HG03378 (cell line): ENCODE measurements around the gene RBM14.
"Not testable (repeated sequence)": the region's sequence is repeated elsewhere in the genome, so short reads cannot be mapped to it uniquely, and the experiment has no call there.

ENCODE experiments used
- ATAC-seq: cut with Tn5 transposase; IDR thresholded peaks from one replicate; pipeline ENCODE4 v1.9.1; 2021; ENCODE audit warnings: mild to moderate bottlenecking, moderate library complexity; ENCODE audit not compliant: unreplicated experiment

RBM14 gene, protein sequence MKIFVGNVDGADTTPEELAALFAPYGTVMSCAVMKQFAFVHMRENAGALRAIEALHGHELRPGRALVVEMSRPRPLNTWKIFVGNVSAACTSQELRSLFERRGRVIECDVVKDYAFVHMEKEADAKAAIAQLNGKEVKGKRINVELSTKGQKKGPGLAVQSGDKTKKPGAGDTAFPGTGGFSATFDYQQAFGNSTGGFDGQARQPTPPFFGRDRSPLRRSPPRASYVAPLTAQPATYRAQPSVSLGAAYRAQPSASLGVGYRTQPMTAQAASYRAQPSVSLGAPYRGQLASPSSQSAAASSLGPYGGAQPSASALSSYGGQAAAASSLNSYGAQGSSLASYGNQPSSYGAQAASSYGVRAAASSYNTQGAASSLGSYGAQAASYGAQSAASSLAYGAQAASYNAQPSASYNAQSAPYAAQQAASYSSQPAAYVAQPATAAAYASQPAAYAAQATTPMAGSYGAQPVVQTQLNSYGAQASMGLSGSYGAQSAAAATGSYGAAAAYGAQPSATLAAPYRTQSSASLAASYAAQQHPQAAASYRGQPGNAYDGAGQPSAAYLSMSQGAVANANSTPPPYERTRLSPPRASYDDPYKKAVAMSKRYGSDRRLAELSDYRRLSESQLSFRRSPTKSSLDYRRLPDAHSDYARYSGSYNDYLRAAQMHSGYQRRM

DNA sequence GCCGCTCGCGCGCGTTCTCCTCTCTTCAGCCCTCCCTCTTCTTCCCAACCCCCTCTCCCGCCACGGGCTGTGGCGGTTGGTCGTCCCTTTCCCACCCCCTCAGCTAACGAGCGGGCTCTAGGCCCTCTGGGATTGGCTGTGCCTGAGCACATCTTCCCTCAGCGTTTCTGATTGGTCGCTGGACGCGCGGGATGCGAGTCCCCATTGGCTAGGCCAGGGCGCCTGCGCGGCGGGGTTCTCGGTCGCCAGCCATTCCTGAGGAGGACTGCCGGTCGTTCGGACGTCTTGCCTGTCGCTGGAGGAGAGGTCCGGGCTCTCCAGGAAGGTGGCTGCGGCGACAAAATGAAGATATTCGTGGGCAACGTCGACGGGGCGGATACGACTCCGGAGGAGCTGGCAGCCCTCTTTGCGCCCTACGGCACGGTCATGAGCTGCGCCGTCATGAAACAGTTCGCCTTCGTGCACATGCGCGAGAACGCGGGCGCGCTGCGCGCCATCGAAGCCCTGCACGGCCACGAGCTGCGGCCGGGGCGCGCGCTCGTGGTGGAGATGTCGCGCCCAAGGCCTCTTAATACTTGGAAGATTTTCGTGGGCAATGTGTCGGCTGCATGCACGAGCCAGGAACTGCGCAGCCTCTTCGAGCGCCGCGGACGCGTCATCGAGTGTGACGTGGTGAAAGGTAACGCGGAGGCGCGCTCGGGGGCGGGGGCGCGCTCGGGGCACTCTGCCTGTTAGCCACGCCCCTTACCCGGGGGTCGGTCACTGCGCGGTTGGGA, at the start of gene RBM14:
RBM14 (plus strand) TSS at position 252 of the 776 bp plus-strand sequence; CDS start at position 343, 91 bp downstream.
- peak; percentile 86 for ATAC-seq

DNA sequence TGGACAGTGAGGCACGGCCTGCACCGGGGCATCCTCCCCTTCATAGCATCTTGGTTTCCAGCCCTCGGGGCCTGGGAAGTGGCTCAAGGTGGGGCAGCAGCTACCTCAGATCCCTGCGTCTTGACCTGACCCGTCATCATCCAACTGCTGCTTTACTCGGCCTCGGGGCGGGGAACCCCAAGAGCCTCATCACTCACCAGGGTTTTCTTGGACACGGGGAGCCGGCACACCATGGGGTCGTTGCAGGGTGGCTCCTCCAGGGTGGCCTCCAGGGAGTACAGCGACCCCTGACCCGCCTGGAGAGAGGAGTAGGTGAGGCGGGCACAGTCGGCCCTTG, 48.7 kb upstream of the RBM14 start:
- ATAC-seq = no peak

DNA sequence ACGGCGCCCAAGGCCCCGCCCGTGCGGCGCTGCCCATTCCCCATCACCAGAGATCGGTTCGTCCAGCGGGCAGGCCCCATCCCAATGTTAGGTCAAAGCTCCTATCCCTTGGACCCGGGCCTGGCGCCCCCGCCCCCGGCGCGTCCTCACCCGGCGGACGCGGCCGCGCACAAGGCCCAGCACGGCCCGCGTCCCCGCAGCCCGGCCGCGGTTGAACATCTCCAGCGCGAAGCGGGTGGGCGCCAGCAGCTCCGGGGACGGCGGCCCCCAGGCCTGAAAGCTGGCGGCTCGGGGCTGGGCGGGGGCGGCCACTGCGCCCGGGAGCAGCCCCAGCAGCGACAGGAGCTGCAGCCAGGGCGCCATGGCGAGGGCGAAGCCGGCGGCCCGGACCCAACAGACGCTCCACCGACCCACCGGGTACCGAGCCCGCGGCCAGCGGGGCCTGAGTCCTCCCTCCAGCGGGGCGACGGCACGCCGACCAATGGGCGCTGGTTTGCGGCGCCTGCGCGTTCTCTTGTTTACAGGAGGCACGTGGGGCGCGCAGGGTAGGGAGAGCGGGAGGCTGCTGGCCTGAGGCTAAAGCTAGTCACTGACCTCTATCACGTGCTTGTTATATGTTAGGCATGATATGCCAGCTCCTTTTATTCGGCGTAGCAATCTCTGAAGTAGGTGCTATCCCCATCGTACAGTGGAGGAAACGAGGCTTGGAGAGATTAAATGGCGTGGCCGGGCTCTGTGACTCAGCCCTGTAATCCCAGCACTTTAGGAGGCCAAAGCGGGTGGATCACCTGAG, 48.1 kb upstream of the RBM14 start, which contains the start of gene CTSF:
CTSF (minus strand) TSS at position 483 of the 793 bp plus-strand sequence; CDS start at position 363, 120 bp downstream.
- ATAC-seq = no peak

DNA sequence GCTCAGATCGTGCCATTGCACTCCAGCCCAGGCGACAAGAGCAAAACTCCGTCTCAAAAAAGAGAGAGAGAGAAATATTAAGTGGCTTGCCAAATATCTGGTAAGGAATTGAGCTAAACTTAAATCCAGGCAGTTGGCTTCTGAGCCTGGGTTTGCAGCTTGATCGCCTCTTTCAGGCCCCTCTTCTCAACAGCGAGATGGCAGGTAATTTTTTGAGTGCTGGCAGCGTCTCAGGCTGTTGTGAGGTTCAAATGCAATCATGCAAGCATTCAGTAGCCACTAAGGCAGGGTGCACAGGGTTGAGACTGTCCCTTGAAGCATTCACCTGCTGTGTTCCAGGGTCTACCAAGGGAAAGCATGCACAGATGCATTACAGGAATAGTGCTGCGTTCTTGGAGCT, 47.4 kb upstream of the RBM14 start:
- no peak for ATAC-seq

DNA sequence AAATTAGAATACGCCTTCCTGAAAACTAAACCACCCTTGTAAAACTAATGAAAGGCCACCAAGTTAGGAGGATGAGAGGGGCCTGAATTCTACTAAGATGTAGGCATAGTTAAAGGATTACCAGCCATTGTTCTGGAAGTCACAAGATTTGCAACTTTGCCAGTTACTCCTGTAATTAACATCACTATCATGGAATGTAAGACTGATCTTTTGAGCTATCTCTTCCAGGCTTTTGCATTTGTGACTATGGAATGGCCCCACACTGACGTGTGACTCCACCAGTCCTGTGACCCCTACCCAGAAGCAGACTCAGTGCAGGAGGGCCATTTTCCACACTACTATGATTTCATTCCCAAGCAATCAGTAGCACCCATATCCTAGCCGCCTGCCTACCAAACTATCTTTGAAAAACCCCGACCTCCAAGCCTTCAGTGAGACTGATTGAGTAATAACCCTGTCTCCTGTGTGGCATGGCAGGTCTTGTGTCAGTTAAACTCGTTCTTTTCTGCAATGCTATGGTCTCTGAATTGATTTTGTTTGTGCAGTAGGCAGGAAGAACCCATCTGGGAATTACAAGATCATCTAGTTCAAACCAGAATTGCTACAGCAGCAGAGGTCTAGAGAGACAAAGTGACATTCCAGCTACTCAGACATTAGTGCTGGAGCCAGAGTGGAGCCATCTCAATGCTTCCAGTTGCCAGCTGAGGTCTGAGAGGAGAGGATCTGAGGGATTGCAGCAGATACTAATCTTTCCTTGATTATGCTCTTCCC, 46.2 kb upstream of the RBM14 start:
- ATAC-seq = no peak

DNA sequence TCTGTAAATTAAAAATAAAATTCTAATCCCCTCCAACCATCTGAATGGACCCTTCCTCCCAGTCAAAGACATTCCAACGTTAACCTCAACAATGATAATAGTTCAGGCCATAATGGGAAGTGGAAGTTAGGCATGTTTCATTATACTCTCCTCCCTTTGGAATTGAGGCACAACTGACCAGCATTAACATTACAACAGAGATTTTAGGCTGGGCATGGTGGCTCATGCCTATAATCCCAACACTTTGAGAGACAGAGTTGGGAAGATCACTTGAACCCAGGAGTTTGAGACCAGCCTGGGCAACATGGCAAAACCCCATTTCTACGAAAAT, 45.6 kb upstream of the RBM14 start:
- ATAC-seq = no peak

DNA sequence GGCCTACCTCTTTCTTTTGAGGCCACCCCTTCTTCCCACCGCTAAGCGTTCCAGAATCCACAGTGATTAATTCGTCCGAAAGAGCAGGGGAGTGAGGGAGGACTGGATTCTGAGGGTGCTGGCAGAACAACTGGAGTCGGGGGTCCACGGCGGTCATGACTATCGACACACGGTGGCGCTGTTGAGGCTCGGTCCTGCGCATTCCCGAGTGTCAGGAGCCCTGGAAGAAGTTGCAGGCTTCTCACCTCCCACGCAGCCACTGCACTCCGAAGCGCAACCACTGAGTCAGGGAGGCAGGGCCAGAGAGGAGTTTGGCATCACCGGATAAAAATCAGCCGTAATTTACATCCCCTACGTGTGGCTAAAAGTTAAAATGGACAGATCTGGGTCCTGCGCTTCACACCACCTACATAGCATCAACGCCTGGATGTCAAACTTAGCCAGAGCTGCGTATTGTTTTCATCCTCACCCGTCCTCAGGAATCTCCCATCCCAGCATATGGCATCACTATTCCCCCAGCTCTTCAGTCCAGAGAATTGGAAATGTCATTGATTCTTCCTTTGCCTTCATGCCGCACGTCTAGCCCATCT, 37.3 kb upstream of the RBM14 start:
- ATAC-seq = no peak

DNA sequence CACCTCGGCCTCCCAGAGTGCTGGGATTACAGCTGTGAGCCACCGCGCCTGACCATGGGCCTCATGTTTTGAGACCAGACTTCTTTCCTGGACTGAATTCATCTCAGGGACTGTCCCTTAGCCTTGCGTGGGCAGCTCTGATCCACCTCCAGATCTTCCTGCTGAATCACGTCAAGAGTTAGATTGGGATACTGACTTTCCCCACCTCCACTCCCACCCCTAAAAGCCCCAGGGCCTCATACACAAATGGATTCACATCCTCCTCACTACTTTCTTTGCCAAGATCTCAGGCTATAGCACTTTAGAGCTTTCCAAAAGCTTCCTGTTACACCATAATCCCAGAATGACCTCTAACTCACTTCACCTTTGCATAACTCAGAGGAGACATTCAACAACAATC, 35.6 kb upstream of the RBM14 start:
- no peak for ATAC-seq

DNA sequence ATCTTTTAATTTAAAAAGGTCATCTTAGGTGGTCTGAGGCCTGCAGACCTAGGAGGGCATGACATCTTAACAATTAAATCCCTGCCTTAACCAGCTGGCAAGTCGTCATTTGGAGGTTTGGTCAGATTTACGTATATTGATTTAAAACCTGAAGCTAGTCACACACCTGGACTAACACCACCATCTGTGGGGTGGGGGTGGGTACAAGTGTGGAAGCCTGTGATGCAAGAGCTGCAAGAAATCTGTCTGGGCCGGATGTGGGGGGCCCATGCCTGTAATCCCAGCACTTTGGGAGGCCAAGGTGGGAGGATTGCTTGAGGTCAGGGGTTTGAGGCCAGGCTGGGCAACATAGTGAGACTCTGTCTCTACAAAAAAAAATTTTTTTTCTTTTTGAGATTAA, 35.2 kb upstream of the RBM14 start:
- no peak for ATAC-seq

DNA sequence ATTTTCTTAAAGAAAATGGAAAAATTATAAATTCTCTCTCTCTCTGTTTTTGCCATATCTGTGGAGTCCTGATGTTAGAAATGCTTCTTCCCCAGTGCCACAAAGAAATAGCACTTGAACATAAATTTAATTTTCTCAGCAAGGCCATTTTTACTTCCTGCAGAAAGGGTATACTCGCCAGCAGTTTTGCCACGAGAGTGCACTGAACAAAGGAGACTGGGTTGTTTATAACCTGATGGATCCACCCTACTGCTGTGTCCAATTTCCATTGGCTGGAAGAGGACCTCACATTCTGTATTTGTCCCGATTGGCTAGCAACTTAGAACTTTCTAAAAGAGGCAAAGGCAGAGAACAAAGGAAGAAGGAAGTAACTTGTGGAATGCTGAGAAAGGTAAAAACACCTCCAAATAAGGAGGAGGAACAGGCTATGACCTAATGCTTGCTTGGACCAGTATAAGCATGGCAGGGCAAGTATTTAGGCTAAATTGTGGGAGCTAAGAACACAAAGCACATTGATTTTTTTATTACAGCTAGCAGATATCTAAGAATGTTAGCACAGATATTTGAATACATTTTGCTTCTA, 33.8 kb upstream of the RBM14 start:
- not testable (repeated sequence) for ATAC-seq

DNA sequence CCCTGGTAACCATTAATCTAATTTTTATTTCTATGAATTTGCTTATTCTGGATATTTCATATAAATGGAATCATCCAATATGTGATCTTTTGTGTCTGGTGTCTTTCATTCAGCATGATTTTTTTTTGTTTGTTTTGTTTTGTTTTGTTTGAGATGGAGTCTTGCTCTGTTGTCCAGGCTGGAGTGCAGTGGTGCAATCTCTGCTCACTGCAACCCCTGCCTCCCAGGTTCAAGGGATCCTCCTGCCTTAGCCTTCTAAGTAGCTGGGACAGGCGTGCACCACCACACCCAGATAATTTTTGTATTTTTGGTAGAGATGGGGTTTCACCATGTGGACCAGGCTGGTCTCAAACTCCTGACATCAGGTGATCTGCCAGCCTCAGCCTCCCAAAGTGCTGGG, 31.0 kb upstream of the RBM14 start:
- not testable (repeated sequence) for ATAC-seq

DNA sequence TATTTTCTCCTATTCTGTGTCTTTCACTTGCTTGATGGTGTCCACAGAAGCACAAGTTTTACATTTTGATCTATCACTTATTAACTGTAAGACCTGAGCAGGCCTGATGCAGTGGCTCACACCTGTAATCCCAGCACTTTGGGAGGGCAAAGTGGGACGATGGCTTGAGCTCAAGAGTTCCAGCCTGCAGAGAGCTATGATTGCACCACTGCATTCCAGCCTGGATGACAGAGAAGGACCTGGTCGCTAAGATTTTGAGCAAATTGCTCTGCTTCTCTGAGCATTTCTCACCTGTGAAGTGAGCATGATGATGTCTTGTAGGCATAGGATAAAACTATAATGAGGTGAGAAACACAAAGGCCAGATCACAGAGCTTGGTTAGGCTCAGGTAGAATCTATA, 30.3 kb upstream of the RBM14 start:
- ATAC-seq = no peak

DNA sequence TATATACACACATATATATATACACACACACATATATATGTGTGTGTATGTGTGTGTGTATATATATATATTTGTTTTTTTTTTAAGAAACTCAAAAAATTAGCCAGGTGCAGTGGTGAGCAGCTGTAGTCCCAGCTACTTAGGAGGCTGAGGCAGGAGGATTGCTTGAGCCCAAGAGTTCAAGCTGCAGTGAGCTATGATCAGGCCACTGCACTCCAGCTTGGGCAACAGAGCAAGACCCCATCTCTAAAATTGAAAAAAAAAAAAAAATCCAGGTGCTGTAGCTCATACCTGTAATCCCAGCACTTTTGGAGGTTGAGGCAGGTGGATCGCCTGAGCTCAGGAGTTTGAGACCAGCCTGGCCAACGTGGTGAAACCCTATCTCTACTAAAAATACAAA, 27.1 kb upstream of the RBM14 start:
- ATAC-seq = not testable (repeated sequence)

DNA sequence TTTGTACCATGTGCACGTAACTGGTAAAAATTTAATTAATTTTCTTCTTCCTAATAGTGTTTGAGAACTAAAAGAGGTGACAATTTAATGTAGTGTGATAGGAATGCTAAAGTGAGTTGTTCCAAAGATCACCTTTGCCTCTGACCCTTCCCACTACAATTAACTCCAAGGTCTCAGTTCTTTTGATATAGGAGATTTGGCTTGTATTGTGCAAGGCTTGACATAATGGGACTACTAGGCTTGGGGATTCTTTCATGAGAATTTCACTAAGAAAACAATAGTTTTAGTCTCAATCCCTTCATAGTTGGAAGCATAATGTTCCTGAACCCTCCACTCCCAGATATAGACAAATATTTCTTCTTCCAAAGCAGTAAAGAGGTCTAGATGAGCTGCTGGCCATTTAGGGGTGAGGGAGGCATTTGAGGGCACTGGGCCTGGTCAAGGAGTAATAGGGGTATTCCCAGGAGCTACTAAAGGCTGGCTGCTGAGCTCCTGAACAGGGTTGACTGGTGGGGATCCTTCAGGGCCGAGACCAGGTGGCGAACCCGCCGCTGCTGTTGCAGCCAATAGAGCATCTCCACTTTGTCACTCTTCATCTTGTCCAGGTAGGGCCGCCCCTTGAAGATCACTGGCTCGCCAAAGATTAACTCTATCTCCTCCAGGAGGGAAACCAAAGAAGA, 26.3 kb upstream of the RBM14 start:
- no peak for ATAC-seq

DNA sequence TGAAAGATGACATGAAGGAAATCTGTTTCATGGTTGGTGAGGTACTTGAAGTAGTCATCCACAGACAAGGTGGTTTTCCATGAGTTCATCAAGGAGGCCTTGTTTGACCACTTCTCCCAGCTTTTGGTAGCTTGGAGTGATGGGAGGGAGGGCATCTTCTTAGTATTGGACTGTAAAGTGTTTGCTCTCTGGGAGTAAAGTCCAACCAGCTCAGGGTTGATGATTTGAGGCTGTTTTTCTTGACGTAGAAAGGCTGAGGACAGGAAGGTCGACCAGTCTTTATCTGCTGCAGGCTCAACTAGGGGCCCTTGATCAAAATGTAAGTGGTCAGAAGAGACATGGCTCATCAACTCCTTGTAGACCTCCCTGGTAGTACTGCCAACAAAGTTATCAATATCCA, 25.3 kb upstream of the RBM14 start:
- no peak for ATAC-seq

DNA sequence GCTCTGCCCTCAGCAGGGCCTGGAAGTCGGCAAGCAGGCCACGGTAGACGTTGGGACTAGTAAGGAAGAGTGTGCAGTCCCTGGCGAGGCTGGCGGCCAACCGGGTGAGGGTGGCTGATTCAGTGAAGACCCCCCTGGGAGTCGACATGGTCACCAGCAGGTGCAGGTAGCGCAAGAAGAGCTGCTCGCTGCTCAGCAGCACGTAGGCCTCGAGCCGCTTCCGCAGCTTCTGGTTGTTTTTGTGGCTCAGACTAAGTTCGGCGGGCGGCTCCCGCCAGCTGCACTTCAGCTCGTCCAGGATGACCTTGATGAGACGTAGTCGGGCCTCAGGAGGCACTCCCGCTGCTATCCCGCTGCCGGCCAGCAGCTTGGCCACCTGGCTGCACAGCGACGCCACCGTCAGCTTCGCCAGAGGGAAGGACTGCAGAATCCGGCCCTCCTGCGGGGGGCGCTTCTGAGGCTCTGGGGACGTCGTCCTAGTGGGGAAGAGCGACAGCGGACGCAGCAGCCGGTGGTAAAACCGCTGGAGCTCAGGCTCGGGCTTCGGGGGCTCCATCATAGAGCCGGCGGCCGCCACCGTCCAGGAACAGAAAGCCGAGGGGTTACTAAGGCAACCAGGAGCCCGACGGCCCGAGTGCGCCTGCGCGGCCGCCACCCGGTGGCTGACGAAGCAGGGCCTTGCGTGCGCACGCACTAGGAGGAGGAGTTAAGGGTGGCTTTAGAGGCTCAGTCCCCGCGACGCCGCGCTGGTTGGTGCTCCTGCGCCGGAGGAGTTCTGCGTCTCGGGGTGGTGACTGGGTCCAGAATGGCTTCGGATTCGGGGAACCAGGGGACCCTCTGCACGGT, 23.8 kb upstream of the RBM14 start, which contains the start of the genes CCDC87 and CCS:
CCDC87 (minus strand) TSS at position 607 of the 846 bp plus-strand sequence; CDS start at position 559, 48 bp downstream.
CCS (plus strand) TSS at position 729 of the 846 bp plus-strand sequence; CDS start at position 806, 77 bp downstream.
- ATAC-seq = peak; percentile 79

DNA sequence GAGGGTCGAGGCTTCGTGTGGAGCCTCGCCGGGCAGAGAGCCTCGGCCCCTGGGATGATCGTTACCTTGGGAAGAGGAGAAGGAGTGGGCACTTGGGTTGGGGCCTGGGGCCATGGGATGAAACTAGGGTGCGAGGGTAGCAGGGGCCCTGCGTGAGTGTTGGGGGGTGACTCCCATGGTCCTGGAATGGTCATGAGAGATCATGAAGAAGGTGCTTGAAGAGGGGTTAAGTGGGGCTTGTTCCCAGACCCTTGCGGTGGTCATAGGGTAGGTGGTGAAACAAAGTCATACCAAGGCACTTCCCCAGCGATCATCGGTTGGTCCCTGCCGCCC, 23.2 kb upstream of the RBM14 start:
- ATAC-seq = peak; percentile 12

DNA sequence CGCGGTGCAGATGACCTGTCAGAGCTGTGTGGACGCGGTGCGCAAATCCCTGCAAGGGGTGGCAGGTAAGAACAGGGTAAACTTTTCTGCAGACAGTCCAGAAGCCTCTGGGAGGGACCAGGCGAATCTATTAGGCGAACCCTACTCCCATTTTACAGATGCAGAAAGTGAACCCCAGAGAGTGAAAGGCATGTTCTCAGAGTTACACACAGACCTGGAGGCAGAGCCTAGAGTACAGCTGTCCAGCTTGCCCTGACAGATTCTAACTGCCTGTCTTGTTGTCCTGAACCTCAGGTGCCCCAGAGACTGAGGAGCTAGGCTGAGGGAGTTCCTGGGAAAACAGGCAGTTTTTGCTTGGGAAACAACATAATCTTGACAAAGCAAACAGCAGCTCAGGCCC, 22.8 kb upstream of the RBM14 start:
- no peak for ATAC-seq
